ENCODE measurements around the gene ZNF135.

ZNF135 gene

DNA sequence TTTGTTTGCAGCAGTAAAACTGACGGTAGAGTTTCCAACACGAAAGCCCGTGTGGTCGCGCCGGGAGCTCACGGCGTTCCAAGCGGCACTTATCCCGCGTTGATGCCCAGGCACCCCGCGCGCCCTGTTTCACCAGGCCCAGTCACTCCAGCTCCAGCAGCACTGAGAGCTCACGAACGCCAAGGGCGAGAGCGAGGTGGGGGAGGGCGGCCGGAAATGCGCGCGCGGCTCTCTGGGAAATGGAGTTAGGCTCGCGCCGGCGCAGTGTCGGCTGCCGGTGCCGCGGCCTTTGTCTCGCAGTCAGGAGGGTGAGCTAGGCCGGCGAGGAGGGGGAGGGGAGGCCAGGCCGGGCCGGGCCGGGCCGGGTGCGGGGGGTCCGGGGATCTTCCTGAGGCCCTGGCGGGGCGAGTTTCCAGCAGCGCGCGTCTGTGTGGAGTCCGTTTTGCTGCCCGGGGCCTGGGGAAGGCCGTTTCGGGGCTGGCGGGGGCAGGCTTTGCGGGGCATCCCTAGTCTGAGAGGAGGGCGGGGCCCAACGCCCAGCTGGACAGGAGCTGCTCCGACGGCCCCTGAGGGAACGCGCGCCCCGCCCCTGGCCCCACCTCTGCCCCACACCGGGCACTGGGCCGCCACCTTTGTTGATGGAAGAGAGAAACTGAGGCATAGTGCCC is at the start of gene ZNF135:
TSS of gene ZNF135 (plus strand) at position 280 of the 668 bp plus-strand sequence. CDS start 721 bp downstream, outside the sequence.
- DNase-seq: no peak

DNA sequence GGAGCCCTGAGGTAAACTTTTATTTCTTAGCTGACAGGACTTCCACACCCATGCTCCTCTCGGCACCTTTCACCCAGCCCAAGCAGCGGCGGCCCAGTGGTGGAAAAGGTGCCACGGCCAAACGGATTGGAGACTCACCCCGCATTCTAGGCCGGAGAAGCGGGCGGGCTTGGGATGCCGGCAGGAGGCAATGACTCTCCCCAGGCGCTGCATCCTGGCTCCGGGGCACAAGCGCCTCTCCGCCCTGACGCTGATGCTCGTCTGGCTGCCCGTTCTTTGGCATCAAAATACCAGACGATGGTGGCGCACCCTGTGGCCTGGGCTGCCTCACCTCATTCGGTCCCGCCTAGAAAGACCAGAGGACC is 49.8 kb upstream of the ZNF135 start:
- no peak for DNase-seq

DNA sequence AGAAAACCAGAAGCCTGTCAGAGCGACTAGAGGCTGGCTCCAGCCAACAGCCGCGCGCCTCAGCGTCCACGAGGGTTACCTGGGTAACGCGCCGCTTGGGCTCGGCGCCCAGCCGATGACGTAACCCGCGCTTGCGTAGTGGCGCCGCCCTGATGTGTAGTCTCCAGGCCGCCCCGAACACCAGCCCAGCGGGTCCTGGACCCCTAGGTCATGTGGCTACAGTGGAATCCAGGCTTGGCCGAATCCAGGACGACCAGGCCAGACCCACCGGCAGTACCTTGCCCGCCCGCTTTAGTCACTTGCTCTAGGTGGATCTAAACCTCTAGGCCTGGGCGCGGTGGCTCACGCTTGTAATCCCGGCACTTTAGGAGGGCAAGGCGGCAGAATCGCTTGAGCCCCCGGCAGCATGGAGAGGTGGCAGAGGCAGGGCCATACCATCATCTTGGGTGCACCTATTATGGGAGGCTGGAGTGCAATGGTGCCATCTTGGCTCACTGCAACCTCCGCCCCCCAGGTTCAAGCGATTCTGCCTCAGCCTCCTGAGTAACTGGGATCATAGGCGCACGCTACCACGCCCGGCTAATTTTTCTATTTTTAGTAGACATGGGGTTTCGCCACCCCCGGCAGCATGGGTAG is 49.3 kb upstream of the ZNF135 start:
- no peak for DNase-seq

DNA sequence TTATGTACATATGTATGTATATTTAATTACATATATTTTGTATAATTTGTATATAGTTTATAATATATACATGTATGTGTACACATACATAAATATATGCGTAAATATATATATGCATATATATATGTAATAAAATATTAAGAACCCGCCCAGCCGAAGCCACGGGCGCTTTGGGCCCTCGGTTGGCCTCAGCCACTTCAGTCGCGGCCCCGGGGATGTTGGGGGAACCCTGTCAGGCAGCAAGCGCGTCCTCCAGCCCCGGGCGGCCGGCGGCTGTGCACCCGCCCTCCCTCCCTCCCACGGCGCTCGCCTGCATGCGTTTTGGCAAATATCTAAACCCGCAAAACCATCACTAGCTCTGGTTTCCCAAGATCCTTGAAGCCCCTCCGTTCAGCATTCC is 48.6 kb upstream of the ZNF135 start:
- no peak for DNase-seq

DNA sequence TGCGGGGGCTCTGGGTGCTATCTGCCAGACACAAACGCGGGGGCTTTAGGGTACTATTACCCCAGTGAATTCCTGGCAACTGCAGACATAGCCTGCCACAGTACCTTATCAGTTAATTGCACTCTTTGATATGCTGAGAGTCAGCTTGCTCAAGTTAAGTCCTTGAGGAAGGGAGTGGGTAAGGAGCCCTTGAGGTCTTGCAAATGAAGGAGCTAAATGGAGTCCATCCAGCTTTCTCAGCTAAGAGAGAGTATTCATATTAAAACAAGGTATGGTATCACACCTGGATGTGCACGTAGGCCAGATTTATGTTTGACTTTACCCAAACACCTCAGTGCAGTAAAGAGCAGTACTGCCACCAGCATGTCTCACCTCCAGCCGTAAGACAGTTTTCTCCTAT is 44.9 kb upstream of the ZNF135 start:
- no peak for DNase-seq

DNA sequence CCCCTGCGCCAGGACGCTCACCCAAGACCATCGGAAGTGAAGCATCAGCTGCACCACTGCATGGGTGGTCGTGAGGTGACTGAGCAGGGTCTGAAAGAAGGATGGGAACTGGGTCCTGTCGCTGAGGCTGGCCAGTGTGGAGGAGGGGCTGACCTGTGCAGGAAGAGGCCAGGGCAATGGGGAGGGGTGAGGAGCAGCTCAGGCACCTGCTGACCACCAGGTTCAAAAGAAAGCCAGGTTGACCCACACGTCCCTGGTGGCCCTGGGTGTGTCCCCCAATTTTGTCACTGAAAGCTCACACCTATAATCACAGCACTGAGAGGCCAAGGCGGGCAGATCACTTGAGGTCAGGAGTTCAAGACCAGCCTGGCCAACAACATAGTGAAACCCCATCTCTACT is 39.0 kb upstream of the ZNF135 start:
- DNase-seq: no peak

DNA sequence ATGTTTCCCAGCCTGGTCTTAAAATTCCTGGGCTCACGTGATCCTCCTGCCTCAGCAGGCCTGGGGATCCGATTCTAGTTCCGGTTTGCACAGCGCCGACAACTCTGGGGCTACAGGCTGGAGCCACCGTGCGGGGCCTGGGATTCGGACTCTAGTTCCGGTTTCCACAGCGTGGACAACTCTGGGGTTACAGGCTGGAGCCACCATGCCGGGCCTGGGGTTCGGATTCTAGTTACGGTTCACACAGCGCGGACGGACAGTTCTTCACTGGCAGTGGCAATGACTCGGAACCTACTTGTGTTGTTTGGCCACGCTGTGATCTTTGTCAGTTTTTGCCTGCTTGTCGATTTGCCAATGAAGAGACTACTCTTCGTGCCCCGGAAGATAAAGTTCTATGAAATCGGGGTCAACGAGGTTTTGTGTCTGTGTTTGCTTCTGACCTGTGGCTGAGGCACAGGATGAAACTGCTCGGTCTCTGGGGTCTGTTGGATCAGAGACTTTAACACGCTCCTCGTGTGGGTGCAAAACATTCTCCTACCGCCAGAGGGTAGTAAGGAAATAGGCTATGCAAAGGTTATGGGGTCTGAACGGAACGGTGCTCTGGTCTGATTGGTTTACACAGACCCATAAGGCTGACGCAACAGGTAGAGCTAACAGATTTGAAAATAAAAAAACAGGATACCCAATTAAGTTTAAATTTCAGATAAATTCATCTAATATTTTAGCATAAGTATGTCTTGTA is 37.4 kb upstream of the ZNF135 start:
- DNase-seq: peak; percentile 61

DNA sequence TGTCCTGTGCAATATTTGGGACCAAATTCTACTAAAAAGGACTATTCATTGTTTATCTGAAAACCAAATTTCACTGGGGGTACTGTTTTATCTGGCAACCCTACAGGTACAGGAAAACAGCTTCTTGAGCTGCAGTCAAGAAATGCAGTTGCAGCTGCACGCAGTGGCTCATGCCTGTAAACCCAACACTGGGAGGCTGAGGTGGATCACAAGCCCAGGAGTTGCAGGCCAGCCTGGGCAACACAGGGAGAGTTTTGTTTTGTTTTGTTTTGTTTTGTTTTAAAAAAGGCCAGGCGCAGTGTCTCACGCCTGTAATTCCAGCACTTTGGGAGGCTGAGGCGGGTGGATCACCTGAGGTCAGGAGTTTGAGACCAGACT is 36.8 kb upstream of the ZNF135 start:
- no peak for DNase-seq

DNA sequence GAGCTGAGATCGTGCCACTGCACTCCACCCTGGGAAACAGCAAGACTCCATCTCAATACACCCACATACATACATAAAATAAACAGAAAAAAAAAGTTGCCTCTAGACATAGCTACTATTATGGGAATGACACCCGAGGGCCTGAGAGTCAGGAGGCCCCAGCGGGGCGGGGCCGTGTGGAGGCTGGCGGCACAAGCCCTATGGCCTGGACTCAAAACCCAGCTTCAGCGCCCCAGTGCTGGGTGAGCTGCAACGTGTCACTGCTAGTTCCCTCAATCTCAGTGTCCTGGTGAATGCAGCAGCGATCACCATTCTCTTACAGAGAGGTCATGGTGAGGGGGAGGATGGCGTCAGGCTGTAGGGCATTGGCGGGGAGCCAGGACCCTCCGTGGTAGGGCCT is 34.4 kb upstream of the ZNF135 start:
- peak; percentile 8 for DNase-seq

DNA sequence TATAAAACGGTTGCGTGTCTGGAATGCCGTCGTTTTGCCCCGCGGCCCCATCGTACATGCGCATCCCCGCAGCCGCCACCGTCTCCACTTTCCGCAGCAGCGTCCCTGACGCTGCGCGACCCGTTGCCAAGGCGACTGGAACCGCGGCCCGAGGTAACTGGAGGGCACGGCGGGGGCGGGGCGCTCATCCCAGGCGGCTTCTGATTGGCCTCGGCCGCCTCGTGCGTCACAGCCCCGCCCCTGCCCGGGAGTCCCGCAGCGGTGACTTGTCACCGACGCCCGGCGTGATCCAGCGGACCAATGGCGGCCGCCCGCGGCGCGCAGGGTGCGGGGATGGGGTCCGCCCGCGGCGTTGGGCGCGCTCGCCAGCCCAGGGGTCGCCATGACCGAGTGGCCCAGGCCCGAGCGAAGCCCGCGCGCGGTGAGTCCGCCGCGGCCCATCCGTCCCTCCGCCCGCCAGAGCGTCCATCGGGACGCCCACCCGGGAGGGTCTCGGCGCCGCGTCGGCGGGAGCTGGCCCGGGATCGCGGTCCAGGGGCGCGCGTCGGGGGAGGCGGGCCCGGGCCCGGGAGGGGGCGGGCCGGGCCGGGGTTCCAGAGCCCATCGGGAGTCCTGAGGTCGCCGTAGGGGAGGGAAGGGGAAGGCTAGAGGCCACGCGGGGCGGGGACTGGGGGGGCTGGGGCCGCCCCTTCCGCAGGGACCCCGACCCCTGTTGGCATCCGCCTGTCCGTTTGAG is 25.2 kb upstream of the ZNF135 start, which contains the start of gene ZSCAN1:
TSS of gene ZSCAN1 (plus strand) at position 285 of the 736 bp plus-strand sequence. CDS start 3,812 bp downstream, outside the sequence.
- DNase-seq: no peak

DNA sequence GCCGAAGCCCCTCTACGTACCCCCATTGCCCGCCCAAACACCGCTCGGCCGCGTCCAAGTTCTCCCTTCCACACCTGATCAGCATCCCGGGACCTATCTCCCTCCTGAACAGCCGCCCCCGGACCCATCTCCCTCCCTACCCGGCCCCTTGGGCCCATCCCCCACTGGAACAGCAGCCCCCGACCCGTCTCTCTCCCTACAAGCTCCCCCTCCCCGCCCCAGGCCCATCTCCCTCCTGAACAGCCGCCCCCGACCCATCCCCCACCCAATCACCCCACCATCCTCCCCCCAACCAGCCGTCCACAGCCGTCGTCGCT is 24.6 kb upstream of the ZNF135 start:
- no peak for DNase-seq

DNA sequence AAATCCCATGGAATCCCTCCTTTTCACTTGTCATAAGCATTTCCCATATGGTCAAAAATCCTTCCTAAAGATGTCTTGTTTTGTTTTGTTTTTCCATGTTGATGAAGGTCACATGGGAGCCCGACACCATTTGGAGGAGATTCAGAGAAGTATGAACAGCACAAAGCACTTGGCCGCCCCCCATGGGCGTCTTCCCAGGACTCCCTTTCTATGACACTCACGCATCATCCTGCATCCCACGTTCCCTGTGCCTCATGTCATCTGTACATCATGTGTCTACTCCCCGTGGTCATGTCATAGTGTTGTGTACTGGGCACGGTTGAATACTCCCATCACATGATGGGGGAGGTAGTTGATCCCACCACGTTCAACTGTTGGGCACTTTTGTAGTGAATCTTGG is 23.2 kb upstream of the ZNF135 start:
- DNase-seq: no peak

DNA sequence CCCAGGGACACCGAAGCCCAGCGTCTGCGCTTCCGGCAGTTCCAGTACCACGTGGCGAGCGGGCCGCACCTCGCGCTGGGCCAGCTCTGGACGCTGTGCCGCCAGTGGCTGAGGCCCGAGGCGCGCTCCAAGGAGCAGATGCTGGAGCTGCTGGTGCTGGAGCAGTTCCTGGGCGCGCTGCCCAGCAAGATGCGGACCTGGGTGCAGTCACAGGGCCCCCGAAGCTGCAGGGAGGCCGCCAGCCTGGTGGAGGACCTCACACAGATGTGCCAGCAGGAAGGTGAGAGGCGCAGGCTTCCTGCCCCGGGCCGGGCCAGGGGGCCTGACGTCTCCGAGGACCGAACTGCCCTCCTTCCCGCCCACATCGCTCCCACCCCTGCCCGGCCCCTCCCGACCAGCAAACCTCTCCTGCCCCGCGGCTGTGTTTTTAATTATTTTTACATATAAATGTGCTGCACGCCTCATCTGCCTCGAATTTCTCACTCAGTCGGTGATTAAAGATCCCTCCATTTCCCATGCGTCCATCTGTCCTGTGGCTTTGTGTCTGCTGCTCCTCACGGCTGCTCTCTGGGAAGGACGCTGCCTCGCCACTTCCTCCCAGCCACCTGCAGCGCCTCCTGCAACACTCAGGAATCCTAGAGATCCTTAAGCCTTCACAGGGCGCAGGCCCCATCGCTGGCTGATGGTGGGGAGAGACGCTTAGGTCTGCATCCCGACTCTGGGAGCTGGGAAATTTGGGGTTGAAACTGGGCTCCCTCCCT is 21.0 kb upstream of the ZNF135 start:
- DNase-seq: no peak

DNA sequence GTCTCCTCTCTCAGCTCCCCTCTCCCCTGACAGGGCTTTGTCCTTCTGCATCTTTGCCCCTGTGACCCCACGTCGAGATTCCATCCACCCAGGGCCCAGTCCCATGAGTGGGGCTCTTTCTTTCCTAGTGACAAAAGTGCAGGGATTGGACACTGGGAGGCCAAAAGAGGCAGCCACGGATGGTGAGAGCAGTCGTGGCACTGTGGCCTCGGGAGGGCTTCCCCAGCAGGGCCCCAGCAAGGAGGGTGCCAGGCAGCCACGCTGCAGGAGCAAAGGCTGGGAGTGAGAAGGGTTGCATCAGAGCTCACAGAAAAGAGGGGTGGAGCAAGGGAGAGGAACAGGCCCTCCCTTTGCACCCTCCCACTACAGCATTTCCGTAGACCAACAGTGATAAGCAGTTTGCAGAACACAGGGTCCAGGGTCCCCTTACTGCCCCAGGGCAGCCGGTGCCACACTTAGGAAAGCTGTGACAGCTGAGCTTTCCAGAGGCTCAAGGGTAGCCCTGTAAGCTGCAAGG is 20.3 kb upstream of the ZNF135 start:
- no peak for DNase-seq

DNA sequence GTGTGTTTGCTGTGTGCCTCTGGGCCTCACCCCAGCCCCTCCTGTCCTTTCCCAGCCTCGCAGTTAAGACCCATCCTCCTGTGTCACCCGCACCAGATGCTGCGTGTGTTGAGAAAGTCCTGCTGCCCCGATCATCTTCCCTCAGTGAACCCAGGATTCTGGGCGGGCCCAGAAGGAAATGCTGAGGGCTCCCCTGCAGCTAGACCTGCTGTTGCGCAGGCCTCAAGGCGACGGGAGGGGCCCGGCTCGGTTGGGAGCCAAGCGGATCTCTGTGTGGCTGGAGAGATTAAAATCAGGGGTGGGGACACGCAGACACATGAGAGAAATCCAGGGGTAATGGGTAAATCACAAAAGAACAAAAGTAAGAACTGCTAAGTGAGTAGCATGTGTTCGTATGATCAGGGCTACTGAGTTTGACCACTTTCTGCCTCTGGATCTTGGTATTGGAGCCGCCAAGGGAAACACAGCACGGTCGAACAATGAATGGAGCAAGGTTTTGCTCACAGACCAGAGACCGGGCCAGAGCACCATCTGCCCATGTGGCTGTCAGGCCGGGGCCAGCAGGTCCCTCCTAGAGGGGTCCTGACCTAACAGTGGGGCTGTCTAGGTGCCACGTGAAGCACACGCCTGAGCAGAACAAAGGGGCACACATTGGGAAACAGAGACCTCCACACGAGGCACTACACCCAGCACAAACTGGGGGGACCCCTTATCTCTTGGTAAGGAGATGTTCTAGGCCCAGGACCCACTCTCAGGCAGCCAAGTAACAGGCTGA is 18.1 kb upstream of the ZNF135 start:
- no peak for DNase-seq

DNA sequence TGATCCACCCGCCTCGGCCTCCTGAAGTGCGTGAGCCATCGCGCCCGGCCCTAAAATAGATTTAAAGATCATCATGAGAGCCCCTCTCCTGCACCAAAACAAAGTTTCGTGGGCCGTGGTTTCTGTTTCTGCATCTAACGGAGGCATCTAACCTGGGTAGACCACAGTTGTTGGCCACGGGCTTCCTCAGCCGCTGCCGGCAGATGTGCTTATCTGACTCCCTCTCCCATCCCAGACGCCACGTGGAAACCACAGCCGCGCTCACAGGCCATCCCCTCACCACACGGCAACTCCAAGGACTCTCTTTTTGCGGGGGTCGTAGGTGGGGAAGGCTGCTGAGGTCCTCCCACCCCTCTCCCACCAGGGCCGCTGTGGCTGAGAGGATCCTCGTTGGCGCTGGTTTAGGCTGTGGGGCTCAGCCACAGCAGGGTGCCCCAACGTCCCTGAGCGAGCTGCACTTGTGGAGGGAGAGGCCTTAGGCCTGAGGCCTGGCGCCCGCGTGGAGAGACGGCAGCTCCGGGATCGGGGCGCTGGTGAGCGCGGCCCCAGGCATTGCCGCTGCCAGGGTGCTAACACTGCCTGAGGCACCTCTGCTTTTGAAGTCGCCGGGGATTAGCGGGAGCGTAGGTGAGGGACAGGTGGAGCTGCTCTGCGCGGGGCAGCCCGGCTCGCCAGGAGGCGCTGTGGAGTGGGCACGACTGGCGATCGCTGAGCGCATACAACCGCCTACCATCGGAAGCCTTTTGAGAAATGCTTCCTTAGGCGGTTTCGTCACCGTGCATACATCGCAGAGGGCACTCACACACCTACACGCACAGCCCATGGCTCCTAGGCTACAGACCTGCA is 16.4 kb upstream of the ZNF135 start:
- no peak for DNase-seq

DNA sequence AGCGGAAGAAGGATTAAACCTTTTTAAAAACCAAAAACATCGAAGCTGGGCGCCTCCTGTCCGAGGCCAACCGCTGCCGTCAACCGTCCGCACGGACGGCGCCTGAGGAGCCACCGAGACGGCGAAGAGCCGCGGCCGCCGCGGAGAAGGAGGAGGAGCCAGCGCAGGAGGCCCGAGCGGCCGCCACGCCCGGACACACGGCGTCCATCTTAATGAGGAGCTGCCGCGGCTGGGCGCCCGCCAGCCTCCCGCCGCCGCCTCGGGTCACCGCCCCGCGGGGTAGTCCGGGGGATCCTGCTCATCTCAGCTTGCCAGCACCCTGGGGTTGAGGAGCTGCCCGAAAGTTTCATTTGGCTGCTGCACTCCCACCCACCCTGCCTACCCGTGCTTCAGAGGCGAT is 14.7 kb upstream of the ZNF135 start:
- DNase-seq: no peak

DNA sequence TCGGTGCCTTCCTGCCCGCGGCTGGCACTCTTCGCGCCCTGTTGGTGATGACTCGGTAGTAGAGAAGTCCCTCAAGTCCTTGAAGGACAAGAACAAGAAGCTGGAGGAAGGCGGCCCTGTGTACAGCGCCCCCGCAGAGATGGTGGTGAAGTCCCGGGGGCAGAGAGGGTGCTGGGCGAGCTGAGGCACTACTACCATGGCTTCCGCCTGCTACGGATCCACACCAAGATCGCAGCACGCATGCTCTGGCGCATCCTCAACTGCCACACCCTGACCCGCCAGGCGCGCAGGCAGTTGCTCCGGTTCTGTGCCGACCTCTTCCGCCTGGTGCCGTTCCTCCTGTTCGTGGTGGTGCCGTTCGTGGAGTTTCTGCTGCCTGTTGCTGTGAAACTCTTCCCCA is 14.2 kb upstream of the ZNF135 start:
- peak; percentile 8 for DNase-seq

DNA sequence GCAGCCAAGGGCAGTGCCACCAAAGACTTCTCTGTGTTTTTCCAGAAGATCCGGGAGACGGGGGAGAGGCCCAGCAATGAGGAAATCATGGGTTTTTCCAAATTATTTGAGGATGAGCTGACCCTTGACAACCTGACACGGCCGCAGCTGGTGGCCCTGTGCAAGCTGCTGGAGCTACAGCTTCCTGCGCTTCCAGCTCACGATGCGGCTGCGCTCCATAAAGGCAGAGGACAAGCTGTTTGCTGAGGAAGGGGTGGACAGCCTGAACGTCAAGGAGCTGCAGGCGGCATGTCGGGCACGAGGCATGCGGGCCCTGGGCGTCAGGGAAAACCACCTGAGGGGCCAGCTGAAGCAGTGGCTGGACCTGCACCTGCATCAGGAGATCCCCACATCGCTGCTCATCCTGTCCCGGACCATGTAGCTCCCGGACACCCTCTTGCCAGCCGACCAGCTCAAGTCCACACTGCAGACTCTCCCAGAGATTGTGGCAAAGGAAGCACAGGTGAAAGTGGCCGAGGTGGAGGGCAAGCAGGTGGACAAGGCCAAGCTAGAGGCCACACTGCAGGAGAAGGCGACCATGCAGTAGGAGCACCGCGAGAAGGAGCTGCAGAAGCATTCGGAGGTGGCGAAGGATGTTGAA is 13.6 kb upstream of the ZNF135 start:
- DNase-seq: no peak

DNA sequence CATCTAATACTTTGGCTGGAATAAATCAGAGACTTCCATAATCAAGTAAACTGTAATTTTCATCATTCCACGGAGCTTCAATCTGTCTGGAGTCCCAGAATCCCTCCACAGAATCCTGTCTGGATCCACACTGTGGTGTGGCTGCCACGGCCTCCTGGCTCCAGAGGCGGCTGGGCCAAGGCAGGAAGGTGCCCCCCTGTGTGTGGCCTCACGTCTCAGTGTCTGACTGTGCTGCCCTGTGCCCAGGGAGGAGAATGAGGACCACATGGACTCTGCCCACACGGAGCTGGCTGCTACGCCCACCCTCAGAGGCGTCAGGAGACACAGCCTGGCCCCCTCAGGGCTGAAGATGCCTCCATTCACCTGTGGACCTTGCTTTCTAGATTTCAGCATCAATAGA is 12.2 kb upstream of the ZNF135 start:
- DNase-seq: no peak
